H9 (cell line): ENCODE data around the gene ADAMTSL2. TPM values are rescaled to one million over a fixed set of nuclear protein-coding genes. Genes with fewer than 3 reads are reported as not detected.

ENCODE experiments used
- DNase-seq: peaks from one replicate; pipeline ENCODE4 v3.0.0-alpha.2; 2017
- H2AFZ ChIP-seq: one replicate; pipeline ENCODE4 v1.6.1; 2013; ENCODE audit warnings: mild to moderate bottlenecking, low read length, control low read depth, moderate library complexity
- H2AK5ac ChIP-seq: 2 replicates; pipeline ENCODE4 v1.6.1; 2013; ENCODE audit warnings: low read length, control low read depth, mixed read lengths; ENCODE audit not compliant: insufficient read length
- H2BK120ac ChIP-seq: one replicate; pipeline ENCODE4 v1.6.1; 2013; ENCODE audit warnings: low read depth, mild to moderate bottlenecking, low read length, control low read depth, inconsistent platforms; ENCODE audit not compliant: poor library complexity, severe bottlenecking
- H2BK12ac ChIP-seq: 2 replicates; pipeline ENCODE4 v1.6.1; 2013; ENCODE audit warnings: low read length, control low read depth, mixed read lengths, low read depth; ENCODE audit not compliant: insufficient read length
- H2BK15ac ChIP-seq: 2 replicates; pipeline ENCODE4 v1.6.1; 2013; ENCODE audit warnings: low read depth, low read length, control low read depth
- H2BK20ac ChIP-seq: one replicate; pipeline ENCODE4 v1.6.1; 2013; ENCODE audit warnings: low read depth, mild to moderate bottlenecking, low read length, control low read depth, inconsistent platforms; ENCODE audit not compliant: poor library complexity, severe bottlenecking
- H2BK5ac ChIP-seq: 2 replicates; pipeline ENCODE4 v1.6.1; 2013; ENCODE audit warnings: low read length, control low read depth, mixed read lengths; ENCODE audit not compliant: insufficient read length
- H3K14ac ChIP-seq: 2 replicates; pipeline ENCODE4 v1.6.1; 2013; ENCODE audit warnings: low read length, control low read depth; ENCODE audit not compliant: insufficient read depth
- H3K18ac ChIP-seq: 2 replicates; pipeline ENCODE4 v1.6.1; 2013; ENCODE audit warnings: low read depth, mild to moderate bottlenecking, mixed read lengths, low read length, control low read depth; ENCODE audit not compliant: insufficient read length
- H3K23ac ChIP-seq: 2 replicates; pipeline ENCODE4 v1.6.1; 2013; ENCODE audit warnings: low read length, control low read depth, mixed read lengths, low read depth; ENCODE audit not compliant: insufficient read length
- H3K23me2 ChIP-seq: 2 replicates; pipeline ENCODE4 v1.6.1; 2013; ENCODE audit warnings: low read depth, mild to moderate bottlenecking, mixed read lengths, low read length, control low read depth; ENCODE audit not compliant: insufficient read length, poor library complexity, severe bottlenecking
- H3K27ac ChIP-seq: 2 replicates; pipeline ENCODE4 v1.5.1; 2013; ENCODE audit warnings: low read length, control low read depth, mixed read lengths, low read depth; ENCODE audit not compliant: insufficient read length
- H3K27me3 ChIP-seq: 2 replicates; pipeline ENCODE4 v1.6.1; 2013; ENCODE audit warnings: low read length, control low read depth, inconsistent platforms; ENCODE audit not compliant: insufficient read depth
- H3K4ac ChIP-seq: 2 replicates; pipeline ENCODE4 v1.6.1; 2013; ENCODE audit warnings: low read depth, mild to moderate bottlenecking, control low read depth, inconsistent platforms, low read length, moderate library complexity
- H3K4me1 ChIP-seq: 2 replicates; pipeline ENCODE4 v1.6.1; 2013; ENCODE audit warnings: low read length, control low read depth, inconsistent platforms; ENCODE audit not compliant: insufficient read depth
- H3K4me2 ChIP-seq: 2 replicates; pipeline ENCODE4 v1.6.1; 2013; ENCODE audit warnings: low read length, control low read depth, mixed read lengths; ENCODE audit not compliant: insufficient read length, insufficient read depth
- H3K56ac ChIP-seq: 2 replicates; pipeline ENCODE4 v1.6.1; 2013; ENCODE audit warnings: low read depth, mild to moderate bottlenecking, mixed read lengths, low read length, control low read depth; ENCODE audit not compliant: insufficient read length
- H3K79me1 ChIP-seq: 2 replicates; pipeline ENCODE4 v1.6.1; 2013; ENCODE audit warnings: low read depth, mild to moderate bottlenecking, moderate library complexity, low read length, control low read depth, inconsistent platforms; ENCODE audit not compliant: insufficient read depth, poor library complexity, severe bottlenecking
- H3K79me2 ChIP-seq: 2 replicates; pipeline ENCODE4 v1.6.1; 2013; ENCODE audit warnings: low read length, control low read depth, inconsistent platforms; ENCODE audit not compliant: insufficient read depth
- H3K9ac ChIP-seq: 2 replicates; pipeline ENCODE4 v1.6.1; 2013; ENCODE audit warnings: low read length, control low read depth, mixed read lengths; ENCODE audit not compliant: insufficient read length; ENCODE audit errors: extremely low read depth
- H3K9me3 ChIP-seq: one replicate; pipeline ENCODE4 v1.6.1; 2013; ENCODE audit warnings: low read depth, low read length, inconsistent platforms; ENCODE audit not compliant: control insufficient read depth
- H3T11ph ChIP-seq: one replicate; pipeline ENCODE4 v1.6.1; 2013; ENCODE audit warnings: mild to moderate bottlenecking, low read length, control low read depth, inconsistent platforms
- H4K20me1 ChIP-seq: one replicate; pipeline ENCODE4 v1.6.1; 2013; ENCODE audit not compliant: control insufficient read depth, insufficient read length, insufficient read depth
- H4K5ac ChIP-seq: 2 replicates; pipeline ENCODE4 v1.6.1; 2013; ENCODE audit warnings: low read depth, mild to moderate bottlenecking, mixed read lengths, low read length, control low read depth; ENCODE audit not compliant: insufficient read length
- H4K8ac ChIP-seq: replicated peaks from 2 replicates; pipeline ENCODE4 v1.6.1; 2013; ENCODE audit warnings: low read length, control low read depth, mixed read lengths, low read depth; ENCODE audit not compliant: insufficient read length
- H4K91ac ChIP-seq: 2 replicates; pipeline ENCODE4 v1.6.1; 2013; ENCODE audit warnings: low read depth, mild to moderate bottlenecking, moderate library complexity, mixed read lengths, low read length, control low read depth; ENCODE audit not compliant: insufficient read length
- H3K27ac Mint-ChIP-seq, 3 experiments: 2 replicates in 2 of 3; 3 replicates in 1 of 3; pipeline ENCODE4 v1.8.0; 2020 to 2021; ENCODE audit warnings: mixed read lengths in 3 of 3, mild to moderate bottlenecking in 1 of 3, moderate library complexity in 1 of 3
- H3K27me3 Mint-ChIP-seq: 2 replicates; pipeline ENCODE4 v1.8.0; 2021; ENCODE audit warnings: low read depth, mild to moderate bottlenecking, moderate library complexity, mixed read lengths
- H3K36me3 Mint-ChIP-seq, 3 experiments: 2 replicates in 2 of 3; 3 replicates in 1 of 3; pipeline ENCODE4 v1.8.0; 2020 to 2021; ENCODE audit warnings: low read depth in 3 of 3, mixed read lengths in 3 of 3; ENCODE audit not compliant: insufficient read depth in 1 of 3
- H3K4me1 Mint-ChIP-seq, 2 experiments: 2 replicates each; pipeline ENCODE4 v1.8.0; 2020; ENCODE audit warnings: mixed read lengths in 2 of 2
- H3K4me3 Mint-ChIP-seq, 2 experiments: 2 replicates in 1 of 2; 3 replicates in 1 of 2; pipeline ENCODE4 v1.8.0; 2020 to 2021; ENCODE audit warnings: mild to moderate bottlenecking in 2 of 2, mixed read lengths in 2 of 2, moderate library complexity in 1 of 2
- H3K9me3 Mint-ChIP-seq, 2 experiments: 2 replicates in 1 of 2; 3 replicates in 1 of 2; pipeline ENCODE4 v1.8.0; 2020; ENCODE audit warnings: mild to moderate bottlenecking in 2 of 2, mixed read lengths in 2 of 2, moderate library complexity in 1 of 2
- CTCF ChIP-seq: fragments of 200-600 bp; sonication (generic); conservative IDR thresholded peaks from 3 replicates; pipeline ENCODE4 v1.8.0; 2021; ENCODE audit warnings: antibody characterized with exemption, mild to moderate bottlenecking
- WGBS: extraction: QIAGEN DNeasy Blood & Tissue Kit; methylation state at CpG from one replicate; pipeline ENCODE4 v1.1.7; 2013; ENCODE audit warnings: missing lambda C conversion rate, low lambda C conversion rate, mixed read lengths; ENCODE audit not compliant: insufficient read length; ENCODE audit errors: extremely low coverage; 5-methylcytosine and 5-hydroxymethylcytosine counted together
- total RNA-seq: library from RNA; stranded (reverse); gene quantifications from 2 replicates; pipeline ENCODE4 v1.2.1, GENCODE V29; 2021

Gene ADAMTSL2
- total RNA-seq, 1 experiment from 2014 or later: 0.61 TPM

- Histone ChIP-seq H2AK5ac (no peak overlapping the region), H2BK20ac (no peak overlapping the region), H3K79me1 (no peaks in the 10 kb centered on the region), H4K20me1 (peaks cover 3% of the 10 kb centered on the region), H4K8ac (no peak overlapping the region), H3K27ac (no peak overlapping the region), H3T11ph (no peak overlapping the region), H2BK15ac (no peak overlapping the region), H3K79me2 (no peaks in the 10 kb centered on the region), H2BK120ac (no peak overlapping the region), H3K9me3 (no peaks in the 10 kb centered on the region), H2BK5ac (no peak overlapping the region), H3K23ac (no peak overlapping the region), H3K23me2 (no peaks in the 10 kb centered on the region), H4K91ac (no peak overlapping the region), H3K18ac (no peak overlapping the region), H3K14ac (no peak overlapping the region), H3K4me1 (peaks cover 2% of the 10 kb centered on the region; the same call in 1 of the 2 replicates), H2AFZ (no peak overlapping the region), H4K5ac (no peak overlapping the region), H2BK12ac (no peak overlapping the region), H3K56ac (no peak overlapping the region), H3K4me2 (no peak overlapping the region), H3K27me3 (no peaks in the 10 kb centered on the region), H3K9ac (no peak overlapping the region), H3K4ac (no peak overlapping the region)
- no peaks in the 10 kb centered on the region; a peak in 2 of 5 replicates for H3K9me3 Mint-ChIP-seq
- DNase-seq: no peak
- peaks cover 18% of the 10 kb centered on the region for H3K27me3 Mint-ChIP-seq
- no peak overlapping the region for H3K27ac Mint-ChIP-seq
- no peaks in the 10 kb centered on the region for H3K36me3 Mint-ChIP-seq
- no peak overlapping the region for H3K4me3 Mint-ChIP-seq
- peaks cover 8 to 11% of the 10 kb centered on the region in 2 experiments for H3K4me1 Mint-ChIP-seq
- TF ChIP-seq CTCF: no peak
- WGBS: no CpG with 5 or more reads among the region's 8 CpGs
Measured at GRCh38 chr9:133508046-133508445, 26.5 kb upstream of the ADAMTSL2 start.
